Left lung (tissue), 10 donors: ENCODE results near the gene IFI44. TPM values are rescaled to one million over a fixed set of nuclear protein-coding genes. Genes with fewer than 3 reads are reported as not detected.

Source experiments
- ATAC-seq: fragments of 200-7000 bp; cut with Tn5 transposase; one replicate; pipeline ENCODE4 v1.9.1; 2020; ENCODE audit warnings: moderate library complexity
- DNase-seq, 4 donors: peaks; one replicate each; pipeline ENCODE4 v3.0.0-alpha.2; 2013 to 2020
- H3K27ac ChIP-seq, 2 donors: fragments of 200-600 bp; sonication (generic) in 1 of 2; one replicate each; pipeline versions ENCODE4 v1.5.0 to v1.8.0; 2020 to 2021
- H3K27me3 ChIP-seq, 2 donors: fragments of 200-600 bp; sonication (generic) in 1 of 2; one replicate each; pipeline versions ENCODE4 v1.5.0 to v1.8.0; 2020 to 2021
- H3K36me3 ChIP-seq, 2 donors: fragments of 200-600 bp; sonication (generic) in 1 of 2; one replicate each; pipeline versions ENCODE4 v1.5.0 to v1.8.0; 2020 to 2021
- H3K4me1 ChIP-seq, 2 donors: fragments of 200-600 bp; one replicate each; pipeline ENCODE4 v1.8.0; 2021
- H3K4me3 ChIP-seq, 2 donors: fragments of 200-600 bp; sonication (generic) in 1 of 2; one replicate each; pipeline versions ENCODE4 v1.5.0 to v1.8.0; 2020 to 2021; ENCODE audit warnings: mild to moderate bottlenecking in 1 of 2
- H3K9me3 ChIP-seq, 2 donors: fragments of 200-600 bp; sonication (generic) in 1 of 2; one replicate each; pipeline versions ENCODE4 v1.5.0 to v1.8.0; 2020 to 2021
- CTCF ChIP-seq, 2 donors: fragments of 200-600 bp; sonication (generic) in 1 of 2; IDR thresholded peaks; one replicate each; pipeline versions ENCODE4 v1.5.0 to v1.8.0; 2021; ENCODE audit warnings: antibody characterized with exemption in 2 of 2
- intact Hi-C, 2 donors: fragments of 100-400 bp; cut with DNase I; formaldehyde crosslinking; loops; one replicate each; pipeline versions ENCODE4 v1.11.2 to v1.14.2; 2022
- polyA plus RNA-seq, 6 donors: library from polyadenylated mRNA; unstranded; fragments of 120-200 nt; gene quantifications; one replicate each; pipeline ENCODE4 v1.2.1, GENCODE V29; 2013; ENCODE audit not compliant: insufficient read length in 6 of 6
- total RNA-seq, 2 donors: library from RNA; stranded (reverse); fragmentation: NEBNext Ultra II Directional; extraction: Animal tissue kit (Norgen Biotek cat#: 25700); gene quantifications; one replicate each; pipeline ENCODE4 v1.2.1, GENCODE V29; 2021
- donor health status: DM: no; HTN: yes; CAD: no.
- donor health status: DM: no; HTN: no; CAD: no.

IFI44 gene
- total and polyA plus RNA-seq, 8 donors = 40.8 to 77.8 (median 53.7) TPM

- Histone ChIP-seq H3K27me3 (no peaks in the 10 kb centered on the region), H3K27ac (no peak overlapping the region), H3K36me3 (peaks cover 0 to 90% of the 10 kb centered on the region in 2 donors), H3K4me1 (peaks cover 0 to 3% of the 10 kb centered on the region in 2 donors), H3K4me3 (no peak overlapping the region), H3K9me3 (no peaks in the 10 kb centered on the region)
- intact Hi-C loops = no loop called here
- no peak for TF ChIP-seq CTCF (IDR thresholded peaks at IDR 0.05)
- ATAC-seq (no peak), DNase-seq (no peak)
Measured at GRCh38 chr1:78658901-78659300, 9.3 kb downstream of the IFI44 start.

- Histone ChIP-seq H3K27ac (no peak overlapping the region), H3K27me3 (no peaks in the 10 kb centered on the region), H3K4me1 (no peaks in the 10 kb centered on the region), H3K9me3 (no peaks in the 10 kb centered on the region), H3K36me3 (peaks cover 0 to 50% of the 10 kb centered on the region in 2 donors), H3K4me3 (no peak overlapping the region)
- no peak for TF ChIP-seq CTCF (IDR thresholded peaks at IDR 0.05)
- intact Hi-C loops = no loop called here
- ATAC-seq = no peak
- no peak for DNase-seq
Measured at GRCh38 chr1:78663923-78664322, 14.3 kb downstream of the IFI44 start.

- intact Hi-C loops = no loop called here
- no peak overlapping the region for H3K27ac ChIP-seq
- no peak for TF ChIP-seq CTCF (IDR thresholded peaks at IDR 0.05)
- DNase-seq (no peak), ATAC-seq (no peak)
- no peaks in the 10 kb centered on the region for H3K27me3 ChIP-seq
- no peaks in the 10 kb centered on the region for H3K9me3 ChIP-seq
- H3K4me3 ChIP-seq = no peak overlapping the region
- no peaks in the 10 kb centered on the region for H3K4me1 ChIP-seq
- peaks cover 0 to 41% of the 10 kb centered on the region in 2 donors for H3K36me3 ChIP-seq
Measured at GRCh38 chr1:78664763-78665162, 15.1 kb downstream of the IFI44 start.

GRCh38 chr1:78665809-78666208, 16.2 kb downstream of the IFI44 start:
- DNase-seq = no peak
- Histone ChIP-seq H3K4me1 (no peaks in the 10 kb centered on the region), H3K27me3 (no peaks in the 10 kb centered on the region), H3K4me3 (no peak overlapping the region), H3K27ac (no peak overlapping the region), H3K36me3 (peaks cover 0 to 31% of the 10 kb centered on the region in 2 donors), H3K9me3 (no peaks in the 10 kb centered on the region)
- intact Hi-C loops = no loop called here
- TF ChIP-seq CTCF (IDR thresholded peaks at IDR 0.05) = no peak
- ATAC-seq = no peak

- Histone ChIP-seq H3K27ac (no peak overlapping the region), H3K9me3 (no peaks in the 10 kb centered on the region), H3K36me3 (peaks cover 0 to 10% of the 10 kb centered on the region in 2 donors), H3K4me1 (no peaks in the 10 kb centered on the region), H3K27me3 (no peaks in the 10 kb centered on the region), H3K4me3 (no peak overlapping the region)
- no peak for ATAC-seq
- intact Hi-C loops = no loop called here
- no peak for DNase-seq
- no peak for TF ChIP-seq CTCF (IDR thresholded peaks at IDR 0.05)
Measured at GRCh38 chr1:78667939-78668338, 18.3 kb downstream of the IFI44 start.
